NT2/D1 (cell line): ENCODE results near the gene SMPD3.

Experiments used
- SUZ12 ChIP-seq: IDR thresholded peaks from 2 replicates; pipeline ENCODE4 v1.6.1; 2011; ENCODE audit not compliant: insufficient read length, insufficient read depth; ENCODE audit errors: extremely low read depth
- YY1 ChIP-seq: IDR thresholded peaks from 2 replicates; pipeline ENCODE4 v1.6.1; 2011; ENCODE audit not compliant: insufficient read length, insufficient read depth
- ZNF274 ChIP-seq: IDR thresholded peaks from 2 replicates; pipeline ENCODE4 v1.6.1; 2011; ENCODE audit warnings: mild to moderate bottlenecking, low read depth, low read length

GRCh38 chr16:68459457-68459856 lies 11.1 kb upstream of the SMPD3 start:
- no peak for TF ChIP-seq ZNF274
- TF ChIP-seq YY1 = no peak
- no peak for TF ChIP-seq SUZ12
